ENCODE data around the gene FBH1. TPM values are rescaled to one million over a fixed set of nuclear protein-coding genes. Genes with fewer than 3 reads are reported as not detected.
A peak's percentile ranks its signal among the peaks of the same experiment; 100 is the strongest.

Gene FBH1
- total and polyA plus RNA-seq, 9 of the 15 experiments (the other 6 are each of a cell fraction or from before 2014, with no cell fraction given): 13.4 to 108 (median 77.8) TPM

- peak; percentile 77 for TF ChIP-seq GMEB1 (CRISPR knock-in tag; IDR thresholded peaks at IDR 0.05)
- TF ChIP-seq, protein P1, sequence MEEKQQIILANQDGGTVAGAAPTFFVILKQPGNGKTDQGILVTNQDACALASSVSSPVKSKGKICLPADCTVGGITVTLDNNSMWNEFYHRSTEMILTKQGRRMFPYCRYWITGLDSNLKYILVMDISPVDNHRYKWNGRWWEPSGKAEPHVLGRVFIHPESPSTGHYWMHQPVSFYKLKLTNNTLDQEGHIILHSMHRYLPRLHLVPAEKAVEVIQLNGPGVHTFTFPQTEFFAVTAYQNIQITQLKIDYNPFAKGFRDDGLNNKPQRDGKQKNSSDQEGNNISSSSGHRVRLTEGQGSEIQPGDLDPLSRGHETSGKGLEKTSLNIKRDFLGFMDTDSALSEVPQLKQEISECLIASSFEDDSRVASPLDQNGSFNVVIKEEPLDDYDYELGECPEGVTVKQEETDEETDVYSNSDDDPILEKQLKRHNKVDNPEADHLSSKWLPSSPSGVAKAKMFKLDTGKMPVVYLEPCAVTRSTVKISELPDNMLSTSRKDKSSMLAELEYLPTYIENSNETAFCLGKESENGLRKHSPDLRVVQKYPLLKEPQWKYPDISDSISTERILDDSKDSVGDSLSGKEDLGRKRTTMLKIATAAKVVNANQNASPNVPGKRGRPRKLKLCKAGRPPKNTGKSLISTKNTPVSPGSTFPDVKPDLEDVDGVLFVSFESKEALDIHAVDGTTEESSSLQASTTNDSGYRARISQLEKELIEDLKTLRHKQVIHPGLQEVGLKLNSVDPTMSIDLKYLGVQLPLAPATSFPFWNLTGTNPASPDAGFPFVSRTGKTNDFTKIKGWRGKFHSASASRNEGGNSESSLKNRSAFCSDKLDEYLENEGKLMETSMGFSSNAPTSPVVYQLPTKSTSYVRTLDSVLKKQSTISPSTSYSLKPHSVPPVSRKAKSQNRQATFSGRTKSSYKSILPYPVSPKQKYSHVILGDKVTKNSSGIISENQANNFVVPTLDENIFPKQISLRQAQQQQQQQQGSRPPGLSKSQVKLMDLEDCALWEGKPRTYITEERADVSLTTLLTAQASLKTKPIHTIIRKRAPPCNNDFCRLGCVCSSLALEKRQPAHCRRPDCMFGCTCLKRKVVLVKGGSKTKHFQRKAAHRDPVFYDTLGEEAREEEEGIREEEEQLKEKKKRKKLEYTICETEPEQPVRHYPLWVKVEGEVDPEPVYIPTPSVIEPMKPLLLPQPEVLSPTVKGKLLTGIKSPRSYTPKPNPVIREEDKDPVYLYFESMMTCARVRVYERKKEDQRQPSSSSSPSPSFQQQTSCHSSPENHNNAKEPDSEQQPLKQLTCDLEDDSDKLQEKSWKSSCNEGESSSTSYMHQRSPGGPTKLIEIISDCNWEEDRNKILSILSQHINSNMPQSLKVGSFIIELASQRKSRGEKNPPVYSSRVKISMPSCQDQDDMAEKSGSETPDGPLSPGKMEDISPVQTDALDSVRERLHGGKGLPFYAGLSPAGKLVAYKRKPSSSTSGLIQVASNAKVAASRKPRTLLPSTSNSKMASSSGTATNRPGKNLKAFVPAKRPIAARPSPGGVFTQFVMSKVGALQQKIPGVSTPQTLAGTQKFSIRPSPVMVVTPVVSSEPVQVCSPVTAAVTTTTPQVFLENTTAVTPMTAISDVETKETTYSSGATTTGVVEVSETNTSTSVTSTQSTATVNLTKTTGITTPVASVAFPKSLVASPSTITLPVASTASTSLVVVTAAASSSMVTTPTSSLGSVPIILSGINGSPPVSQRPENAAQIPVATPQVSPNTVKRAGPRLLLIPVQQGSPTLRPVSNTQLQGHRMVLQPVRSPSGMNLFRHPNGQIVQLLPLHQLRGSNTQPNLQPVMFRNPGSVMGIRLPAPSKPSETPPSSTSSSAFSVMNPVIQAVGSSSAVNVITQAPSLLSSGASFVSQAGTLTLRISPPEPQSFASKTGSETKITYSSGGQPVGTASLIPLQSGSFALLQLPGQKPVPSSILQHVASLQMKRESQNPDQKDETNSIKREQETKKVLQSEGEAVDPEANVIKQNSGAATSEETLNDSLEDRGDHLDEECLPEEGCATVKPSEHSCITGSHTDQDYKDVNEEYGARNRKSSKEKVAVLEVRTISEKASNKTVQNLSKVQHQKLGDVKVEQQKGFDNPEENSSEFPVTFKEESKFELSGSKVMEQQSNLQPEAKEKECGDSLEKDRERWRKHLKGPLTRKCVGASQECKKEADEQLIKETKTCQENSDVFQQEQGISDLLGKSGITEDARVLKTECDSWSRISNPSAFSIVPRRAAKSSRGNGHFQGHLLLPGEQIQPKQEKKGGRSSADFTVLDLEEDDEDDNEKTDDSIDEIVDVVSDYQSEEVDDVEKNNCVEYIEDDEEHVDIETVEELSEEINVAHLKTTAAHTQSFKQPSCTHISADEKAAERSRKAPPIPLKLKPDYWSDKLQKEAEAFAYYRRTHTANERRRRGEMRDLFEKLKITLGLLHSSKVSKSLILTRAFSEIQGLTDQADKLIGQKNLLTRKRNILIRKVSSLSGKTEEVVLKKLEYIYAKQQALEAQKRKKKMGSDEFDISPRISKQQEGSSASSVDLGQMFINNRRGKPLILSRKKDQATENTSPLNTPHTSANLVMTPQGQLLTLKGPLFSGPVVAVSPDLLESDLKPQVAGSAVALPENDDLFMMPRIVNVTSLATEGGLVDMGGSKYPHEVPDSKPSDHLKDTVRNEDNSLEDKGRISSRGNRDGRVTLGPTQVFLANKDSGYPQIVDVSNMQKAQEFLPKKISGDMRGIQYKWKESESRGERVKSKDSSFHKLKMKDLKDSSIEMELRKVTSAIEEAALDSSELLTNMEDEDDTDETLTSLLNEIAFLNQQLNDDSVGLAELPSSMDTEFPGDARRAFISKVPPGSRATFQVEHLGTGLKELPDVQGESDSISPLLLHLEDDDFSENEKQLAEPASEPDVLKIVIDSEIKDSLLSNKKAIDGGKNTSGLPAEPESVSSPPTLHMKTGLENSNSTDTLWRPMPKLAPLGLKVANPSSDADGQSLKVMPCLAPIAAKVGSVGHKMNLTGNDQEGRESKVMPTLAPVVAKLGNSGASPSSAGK (IDR thresholded peaks at IDR 0.05): peak; percentile 54
- peak; percentile 80 for TF ChIP-seq PCBP1 (IDR thresholded peaks at IDR 0.05; ENCODE audit: low read depth, low read length, poor library complexity, severe bottlenecking)
- TF ChIP-seq JUN (IDR thresholded peaks at IDR 0.05; ENCODE audit: borderline replicate concordance, low read depth, low read length): peak; percentile 7; the same call in 1 of the 2 replicates
- TF ChIP-seq JUN (CRISPR knock-in tag; IDR thresholded peaks at IDR 0.05; ENCODE audit: borderline replicate concordance): no peak
- TF ChIP-seq MNT (conservative IDR thresholded peaks at IDR 0.05): peak; percentile 80 to 87; a peak in 3 of 4 replicates
- TF ChIP-seq, protein P2, sequence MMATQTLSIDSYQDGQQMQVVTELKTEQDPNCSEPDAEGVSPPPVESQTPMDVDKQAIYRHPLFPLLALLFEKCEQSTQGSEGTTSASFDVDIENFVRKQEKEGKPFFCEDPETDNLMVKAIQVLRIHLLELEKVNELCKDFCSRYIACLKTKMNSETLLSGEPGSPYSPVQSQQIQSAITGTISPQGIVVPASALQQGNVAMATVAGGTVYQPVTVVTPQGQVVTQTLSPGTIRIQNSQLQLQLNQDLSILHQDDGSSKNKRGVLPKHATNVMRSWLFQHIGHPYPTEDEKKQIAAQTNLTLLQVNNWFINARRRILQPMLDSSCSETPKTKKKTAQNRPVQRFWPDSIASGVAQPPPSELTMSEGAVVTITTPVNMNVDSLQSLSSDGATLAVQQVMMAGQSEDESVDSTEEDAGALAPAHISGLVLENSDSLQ (IDR thresholded peaks at IDR 0.05): peak; percentile 100
These were observed at the start of gene FBH1, which contains the start of gene ANKRD16 (continued) for GRCh38 chr10:5889624-5890451.

Data from K562 (cell line).